Limb (tissue), 2 donors: ENCODE results near the gene CRTC2.

ENCODE experiments used
- DNase-seq, 2 donors: peaks; one replicate each; pipeline ENCODE4 v3.0.0-alpha.2; 2016; ENCODE audit errors: extremely low spot score in 2 of 2

Gene CRTC2

GRCh38 chr1:153946622-153947241 is 11.7 kb downstream of the CRTC2 start, which contains the start of gene DENND4B:
TSS of gene DENND4B (minus strand) at chr1:153946718. CDS start at chr1:153944374, 2,344 bp downstream.
- peak; percentile 84 to 90 for DNase-seq

GRCh38 chr1:153945795-153946621 is 12.4 kb downstream of the CRTC2 start:
- peak; percentile 41 to 78 for DNase-seq

GRCh38 chr1:153945131-153945794 is 13.1 kb downstream of the CRTC2 start:
- no peak for DNase-seq

DNA sequence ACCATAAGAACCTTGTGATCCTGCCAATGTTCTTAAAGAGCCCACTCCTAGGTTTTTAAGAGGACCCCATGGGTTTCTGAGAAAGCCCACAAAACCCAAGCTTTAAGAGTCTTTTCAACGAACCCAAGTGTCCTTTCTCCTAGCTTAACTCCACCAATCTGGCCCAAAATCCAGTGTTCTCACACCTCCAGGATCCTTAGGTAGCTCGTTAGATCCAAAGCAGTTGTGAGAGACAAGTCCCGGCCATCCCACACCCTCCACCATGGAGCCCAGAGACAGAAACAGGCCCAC is 13.6 kb downstream of the CRTC2 start:
- DNase-seq: no peak

GRCh38 chr1:153944005-153944826 is 14.2 kb downstream of the CRTC2 start:
- no peak for DNase-seq

DNA sequence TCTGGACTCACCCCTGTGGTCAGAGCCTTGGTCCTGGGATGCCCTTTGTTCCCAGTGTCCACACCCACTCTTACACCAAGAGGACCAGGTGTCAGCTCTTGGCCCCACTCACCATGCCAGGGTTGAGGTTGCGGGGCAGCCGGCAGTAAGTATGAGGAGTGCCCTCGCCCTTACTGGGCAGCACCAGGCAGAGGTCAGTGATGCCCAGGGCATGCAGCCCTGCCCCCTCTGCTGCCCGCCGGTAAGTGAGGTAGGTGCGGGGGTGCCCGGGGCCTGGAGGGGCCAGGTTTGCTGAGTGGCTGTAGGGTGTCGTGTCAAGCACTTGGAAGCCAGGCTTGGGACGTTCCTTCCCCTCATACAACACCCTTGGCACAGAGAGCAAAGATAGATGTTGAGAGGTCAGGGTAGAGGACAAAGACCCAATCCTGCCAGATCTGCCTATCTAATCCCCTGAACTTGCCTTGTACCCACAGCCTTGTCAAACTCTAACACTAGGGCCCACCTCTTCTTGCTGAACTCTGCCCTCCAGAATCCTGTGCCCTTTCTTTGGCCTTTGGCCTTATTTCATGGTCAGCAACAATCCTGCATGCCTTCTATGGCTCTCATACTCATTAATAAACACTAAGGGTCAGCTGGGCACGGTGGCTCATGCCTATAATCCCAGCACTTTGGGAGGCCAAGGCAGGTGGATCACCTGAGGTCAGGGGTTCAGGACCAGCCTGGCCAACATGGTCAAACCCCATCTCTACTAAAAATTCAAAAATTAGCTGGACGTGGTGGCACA is 15.5 kb downstream of the CRTC2 start:
- no peak for DNase-seq

GRCh38 chr1:153941826-153942725 is 16.3 kb downstream of the CRTC2 start:
- DNase-seq: no peak

- no peak for DNase-seq
Observed at GRCh38 chr1:153940756-153941155, 17.7 kb downstream of the CRTC2 start.

DNA sequence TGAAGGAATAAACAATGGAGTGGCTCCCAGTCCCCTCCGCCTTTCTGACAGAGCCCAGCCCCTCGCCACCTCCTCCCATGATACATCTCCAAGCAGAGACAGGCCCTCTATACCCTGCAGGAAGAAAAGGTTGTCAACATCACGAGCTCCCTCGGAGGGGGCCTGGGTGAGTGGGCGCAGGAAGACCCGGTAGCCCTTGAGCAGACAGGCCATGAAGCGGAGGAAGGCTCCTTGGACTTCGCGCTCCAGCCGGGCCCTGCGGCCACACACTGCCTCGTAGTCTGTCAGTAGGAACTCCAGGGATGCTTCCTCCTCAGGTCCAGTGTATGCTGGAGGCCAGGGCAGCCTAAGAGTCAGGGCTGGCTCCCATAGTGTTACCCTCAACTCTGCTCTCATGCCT is 18.9 kb downstream of the CRTC2 start:
- no peak for DNase-seq

DNA sequence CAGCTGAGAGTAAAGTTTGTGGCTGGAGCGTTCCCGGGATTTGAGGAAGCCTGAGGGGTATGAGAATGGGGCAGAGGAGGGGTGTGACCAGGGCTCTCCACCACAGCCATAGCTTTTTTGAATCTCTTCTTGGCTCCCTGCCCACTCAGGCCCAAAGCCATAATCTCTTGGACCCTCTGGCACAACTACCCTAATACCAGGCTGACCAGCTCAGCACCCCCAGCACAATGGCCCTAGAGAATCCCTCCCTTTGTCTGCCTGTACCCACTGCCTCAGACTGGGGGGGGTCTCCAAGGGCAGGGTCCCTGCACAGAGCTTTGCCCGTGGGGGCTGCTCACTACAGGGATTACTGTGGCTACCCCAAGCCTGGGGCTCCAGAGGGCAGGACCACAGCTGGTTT is 19.4 kb downstream of the CRTC2 start:
- no peak for DNase-seq

GRCh38 chr1:153937331-153937730 is 21.1 kb downstream of the CRTC2 start:
- no peak for DNase-seq

- DNase-seq: no peak
Observed at GRCh38 chr1:153936011-153936802, 22.2 kb downstream of the CRTC2 start.

DNA sequence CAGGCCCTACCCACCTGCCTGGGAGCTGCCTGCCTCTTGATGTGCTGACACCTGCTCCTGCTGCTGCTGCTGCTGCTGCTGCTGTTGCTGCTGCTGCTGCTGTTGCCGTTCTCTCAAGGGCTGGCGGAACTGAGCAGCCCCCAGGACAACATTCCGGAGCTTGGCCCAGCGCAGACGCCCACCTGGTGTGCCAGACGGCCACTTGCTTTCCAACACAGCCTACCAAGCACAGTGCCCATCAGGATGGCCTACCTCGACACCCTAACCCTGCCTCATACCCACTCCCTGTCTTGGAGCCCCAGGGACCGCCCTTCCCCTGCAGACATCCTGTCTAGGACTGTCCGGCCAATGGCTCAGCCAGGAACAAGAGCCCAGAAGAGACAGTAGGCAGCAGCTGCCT is 23.7 kb downstream of the CRTC2 start:
- no peak for DNase-seq

DNA sequence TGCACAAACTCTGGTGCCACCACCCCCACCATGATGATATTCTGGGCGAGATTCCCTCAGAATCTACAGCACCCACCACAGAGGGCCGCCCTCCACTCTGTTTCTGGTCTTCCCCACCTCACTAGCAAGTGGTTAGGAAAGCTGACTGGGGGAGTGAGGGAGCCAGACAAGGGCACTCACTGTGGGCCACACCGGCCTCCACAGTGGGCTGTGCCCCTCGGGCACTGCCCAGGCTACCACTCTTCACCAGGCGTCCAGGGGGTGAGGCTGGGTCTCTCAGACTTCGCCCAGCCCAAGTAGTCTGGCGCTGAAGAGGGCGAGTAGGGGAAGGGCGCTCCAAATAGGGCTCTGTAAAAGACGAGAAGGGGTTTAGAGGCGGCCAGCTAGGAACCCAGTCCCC is 24.5 kb downstream of the CRTC2 start:
- DNase-seq: no peak

GRCh38 chr1:153933430-153933829 is 25.0 kb downstream of the CRTC2 start:
- DNase-seq: no peak

- no peak for DNase-seq
Observed at GRCh38 chr1:153932156-153933131, 26.0 kb downstream of the CRTC2 start.

GRCh38 chr1:153929981-153930948 is 28.1 kb downstream of the CRTC2 start:
- no peak for DNase-seq
